H1 (cell line): ENCODE measurements around the gene VPS13C. TPM values are rescaled to one million over a fixed set of nuclear protein-coding genes. Genes with fewer than 3 reads are reported as not detected.

Experiments used
- PHF8 ChIP-seq: fragments of 200-600 bp; sonication (generic); conservative IDR thresholded peaks from 2 replicates; pipeline ENCODE4 v1.7.1; 2012; ENCODE audit warnings: low read depth, mild to moderate bottlenecking, inconsistent platforms, low read length, moderate library complexity
- TCF12 ChIP-seq: IDR thresholded peaks from 2 replicates; pipeline ENCODE4 v1.6.1; 2011; ENCODE audit warnings: low read depth, mild to moderate bottlenecking, low read length
- polyA plus RNA-seq, 7 experiments: library from polyadenylated mRNA; depleted of rRNA in 3 of 7; stranded (reverse) in 5 of 7; unstranded in 2 of 7; fragments of >200 nt in 5 of 7; fragments of 200-250 nt in 2 of 7; gene quantifications; 1 replicate in 5 of 7; 2 replicates in 1 of 7; 4 replicates in 1 of 7; pipeline versions ENCODE4 v1.2.1 to v1.2.3, GENCODE V29; 2011 to 2013; ENCODE audit warnings: missing spikeins in 2 of 7, mixed read lengths in 2 of 7
- total RNA-seq: library from RNA; stranded (reverse); fragmentation: NEBNext Ultra II Directional; extraction: Animal tissue kit (Norgen Biotek cat#: 25700); gene quantifications from 2 replicates; pipeline ENCODE4 v1.2.1, GENCODE V29; 2021

VPS13C gene
- total and polyA plus RNA-seq, 2 of the 8 experiments (the other 6 are each of a cell fraction or from before 2014, with no cell fraction given), result 4.8 to 18.8 TPM

GRCh38 chr15:61951949-61952348 is 108.3 kb downstream of the VPS13C start (continued):
- TF ChIP-seq PHF8 (no peak), TCF12 (no peak)
